Measurements from ENCODE around the gene CCNQ.

CCNQ gene

GRCh38 chrX:153637121-153638040 is 38.4 kb upstream of the CCNQ start:
- no peak for DNase-seq

- no peak for DNase-seq
These were observed 37.8 kb upstream of the CCNQ start for GRCh38 chrX:153636716-153637115.

GRCh38 chrX:153635788-153636668 is 37.1 kb upstream of the CCNQ start:
- no peak for DNase-seq

- DNase-seq: no peak
These were observed 36.4 kb upstream of the CCNQ start for GRCh38 chrX:153635388-153635787.

GRCh38 chrX:153634832-153635231 is 35.9 kb upstream of the CCNQ start:
- no peak for DNase-seq

DNA sequence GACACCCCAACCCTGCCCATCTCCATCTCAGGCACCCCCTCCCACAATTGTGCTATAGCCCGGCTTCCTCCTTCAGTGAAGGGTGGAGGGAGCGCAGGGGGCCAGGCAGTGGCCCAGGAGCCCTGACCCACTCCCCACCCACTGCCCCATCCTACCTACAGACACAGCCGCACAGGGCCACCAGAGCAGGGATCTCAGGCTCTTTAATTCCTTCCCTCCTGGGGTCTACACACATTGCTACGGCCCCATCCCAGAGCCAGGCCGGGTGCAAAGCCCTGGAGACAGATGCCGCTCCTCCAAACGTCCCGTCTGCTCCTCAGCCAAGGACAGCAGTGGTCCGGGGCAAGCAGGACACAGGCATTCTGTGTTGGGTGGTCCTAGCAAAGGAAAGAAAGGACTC is 35.3 kb upstream of the CCNQ start:
- DNase-seq: no peak

GRCh38 chrX:153633607-153634180 is 34.8 kb upstream of the CCNQ start:
- no peak for DNase-seq

DNA sequence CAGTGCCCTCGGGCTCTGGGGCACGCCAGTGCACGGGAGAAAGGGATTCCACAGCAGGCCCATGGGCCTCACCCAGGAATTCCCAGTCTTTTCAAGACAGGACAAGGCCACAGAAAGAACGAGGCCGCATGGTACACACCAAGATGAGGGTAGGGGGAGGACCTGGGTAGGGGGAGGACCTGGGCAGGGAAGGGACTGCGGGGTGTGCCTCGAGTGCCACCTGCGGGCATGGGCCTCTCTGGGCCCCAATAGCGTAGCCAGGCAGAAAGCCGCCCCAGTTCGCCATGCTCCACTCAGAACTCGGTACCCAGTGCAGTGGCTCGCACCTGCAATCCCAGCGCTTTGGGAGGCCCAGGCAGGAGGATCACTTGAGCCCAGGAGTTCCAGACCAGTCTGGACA is 34.1 kb upstream of the CCNQ start:
- no peak for DNase-seq

DNA sequence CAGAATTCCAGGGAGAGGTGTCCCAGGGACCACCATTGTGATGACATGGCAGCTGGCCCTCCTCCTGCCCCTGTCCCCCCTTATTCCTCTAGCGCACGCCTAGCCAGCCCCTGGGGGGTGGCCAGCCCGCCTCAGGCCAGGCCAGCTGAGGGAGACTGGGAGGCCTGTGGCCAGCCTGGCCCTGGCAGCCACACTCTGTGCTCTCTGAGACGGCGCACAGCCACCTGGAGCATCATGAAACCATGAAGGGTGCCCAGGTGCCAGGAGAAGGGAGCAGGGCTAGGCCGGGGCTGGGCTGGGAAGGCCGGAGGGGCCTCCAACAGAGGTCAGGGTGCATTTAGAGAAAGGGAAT is 33.6 kb upstream of the CCNQ start:
- DNase-seq: no peak

DNA sequence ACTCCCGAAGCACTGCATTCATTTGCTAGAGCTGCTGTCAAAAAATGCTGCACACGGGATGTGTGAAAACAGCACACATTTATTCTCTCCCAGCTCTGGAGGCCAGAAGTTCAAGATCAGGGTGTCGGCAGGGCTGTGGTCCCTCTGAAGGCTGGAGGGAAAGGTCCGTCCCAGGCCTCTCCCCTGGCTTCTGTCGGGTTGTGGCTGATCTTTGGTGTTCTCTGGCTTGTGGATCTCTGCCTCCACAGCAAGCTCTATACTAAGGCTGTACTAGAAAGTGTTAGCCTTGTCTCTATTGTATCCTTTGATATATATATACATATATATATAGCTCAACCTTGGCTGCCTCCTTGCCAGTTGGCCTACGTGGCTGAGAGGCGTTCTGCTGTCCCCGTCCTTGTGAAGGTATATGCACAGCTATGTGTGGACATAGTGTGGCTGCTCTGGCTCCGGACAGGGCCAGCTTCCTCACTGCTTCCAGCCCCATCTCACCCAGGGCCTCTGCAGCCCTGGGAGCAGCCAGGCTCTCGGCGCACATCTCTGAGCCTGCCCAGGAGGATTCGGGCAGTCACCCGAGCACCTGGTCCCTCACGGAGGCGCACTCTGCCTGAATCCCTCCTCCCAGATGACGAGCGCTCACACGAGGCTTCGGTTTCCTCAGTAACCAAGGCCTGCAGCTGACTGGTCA is 33.1 kb upstream of the CCNQ start:
- no peak for DNase-seq

DNA sequence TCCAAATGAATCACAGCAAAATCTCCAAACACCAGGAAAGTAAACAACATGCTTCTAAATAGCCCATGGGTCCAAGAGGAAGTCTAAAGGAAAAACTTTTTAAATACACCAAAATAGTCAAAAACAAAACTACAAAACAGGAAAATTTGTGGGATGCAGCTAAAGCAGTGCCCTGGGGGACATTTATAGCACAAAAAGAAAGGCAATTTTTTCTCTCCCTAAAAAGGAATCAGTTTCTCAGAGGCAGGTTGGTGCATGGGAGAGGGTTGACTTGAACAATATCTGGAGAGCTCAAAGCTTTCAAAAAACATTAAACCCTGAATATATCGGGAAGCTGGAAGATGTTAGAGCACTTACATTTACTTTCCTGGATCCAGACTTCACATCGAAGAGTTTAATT is 32.4 kb upstream of the CCNQ start:
- no peak for DNase-seq

GRCh38 chrX:153628665-153629064 is 29.7 kb upstream of the CCNQ start:
- DNase-seq: no peak

- no peak for DNase-seq
These were observed 29.2 kb upstream of the CCNQ start for GRCh38 chrX:153628129-153628528.

DNA sequence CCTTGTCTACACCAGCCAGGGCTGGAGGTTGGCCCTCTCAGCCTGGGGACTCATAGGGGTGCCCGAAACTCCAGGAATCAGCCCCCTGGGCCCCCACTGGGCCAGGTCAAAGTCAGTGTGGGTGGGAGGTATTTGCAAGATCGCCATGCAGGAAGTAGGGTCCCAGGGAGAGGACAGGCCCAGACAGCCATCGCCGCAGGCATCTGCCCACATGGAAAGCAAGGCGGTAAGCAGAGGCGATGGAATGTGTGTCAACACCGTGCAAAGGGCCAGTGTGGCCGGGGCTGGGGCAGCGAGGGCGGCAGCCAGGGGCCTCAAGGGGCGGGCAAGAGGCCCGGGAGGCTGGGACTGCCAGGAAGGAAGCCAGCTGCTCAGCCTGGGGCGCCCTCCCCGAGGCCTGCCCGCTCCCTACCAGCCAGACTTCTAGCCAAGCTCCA is 28.8 kb upstream of the CCNQ start:
- no peak for DNase-seq

- no peak for DNase-seq
These were observed 28.1 kb upstream of the CCNQ start for GRCh38 chrX:153626863-153627674.

- no peak for DNase-seq
These were observed 27.2 kb upstream of the CCNQ start for GRCh38 chrX:153626025-153626633.

DNA sequence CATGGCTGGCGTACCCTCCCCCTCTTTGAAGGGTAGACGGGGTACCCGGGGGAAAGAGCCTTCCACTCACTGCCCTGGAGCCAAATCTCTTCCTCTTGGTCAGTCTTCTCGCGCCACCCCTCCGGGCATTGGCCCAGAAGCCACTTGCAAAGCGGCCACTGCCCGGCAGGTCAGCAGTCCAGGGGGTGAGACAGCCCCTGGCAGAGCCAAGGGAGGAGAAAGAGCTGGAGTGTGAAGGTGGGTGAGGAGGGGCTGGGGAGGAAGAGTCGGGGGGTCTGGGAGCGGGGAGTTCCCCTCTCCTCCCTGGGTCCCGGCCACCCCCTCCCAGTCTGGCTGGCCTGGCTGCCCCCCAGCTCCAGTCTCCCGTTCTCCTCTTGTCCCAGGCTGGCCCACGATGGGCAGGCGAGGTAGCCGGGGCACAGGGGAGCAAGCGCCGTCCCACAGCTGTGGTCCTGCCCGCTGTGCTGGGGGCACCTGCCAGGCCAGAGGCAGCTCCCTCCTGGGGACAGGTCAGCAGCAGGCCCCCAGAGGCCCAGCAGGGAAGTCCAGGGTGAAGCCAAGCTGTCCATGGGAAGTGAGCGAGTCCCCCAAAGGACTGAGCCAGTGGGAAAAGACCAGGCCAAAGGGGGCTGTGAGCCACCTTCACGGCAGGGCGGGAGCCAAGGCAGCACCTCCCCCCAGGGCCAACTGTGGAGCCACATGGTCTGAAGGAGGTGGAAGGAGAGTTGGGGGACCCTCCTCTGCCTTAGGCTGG is 26.5 kb upstream of the CCNQ start:
- DNase-seq: no peak

DNA sequence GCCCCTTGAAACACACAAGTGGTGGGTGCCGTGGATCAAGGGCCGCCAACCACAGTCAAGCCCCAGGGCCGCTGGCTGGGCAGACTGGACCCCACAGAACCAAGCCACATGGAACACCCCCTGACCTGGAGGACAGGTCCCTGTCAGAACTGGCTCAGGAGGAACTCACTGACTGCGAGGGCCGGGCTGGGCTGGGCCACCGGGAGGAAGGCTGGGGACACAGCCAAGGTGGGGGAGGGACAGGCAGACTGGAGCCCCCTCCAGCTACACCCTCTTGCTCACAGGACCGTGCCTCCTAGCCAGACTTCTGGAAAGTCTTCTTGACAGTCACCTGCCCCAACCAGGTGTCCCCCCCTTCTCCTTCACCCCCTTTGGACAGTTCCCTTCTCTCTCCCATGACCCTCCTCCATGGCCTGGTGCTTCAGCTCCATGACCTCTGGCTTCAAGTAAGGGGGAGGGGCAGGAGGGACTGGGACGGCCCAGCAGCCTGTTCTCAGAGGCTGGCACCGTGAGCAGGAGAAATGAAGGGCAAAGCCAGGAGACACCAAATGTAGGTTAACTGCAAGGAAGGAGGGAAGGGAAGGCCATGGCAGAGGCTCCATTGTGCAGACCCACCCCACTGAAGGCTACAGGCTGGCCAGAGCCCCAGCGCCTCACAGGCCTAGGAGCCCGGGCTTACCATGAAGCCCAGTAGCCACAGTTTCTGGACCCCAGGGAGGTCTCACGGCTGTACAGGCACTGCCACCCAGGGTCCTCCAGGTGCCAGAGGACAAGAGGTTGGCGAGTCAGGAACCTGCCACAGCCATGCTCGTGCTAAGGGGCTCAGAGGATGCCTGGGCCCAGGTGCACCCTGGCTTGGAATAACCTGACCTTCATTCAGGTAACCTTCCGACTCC is 25.5 kb upstream of the CCNQ start:
- DNase-seq: no peak

DNA sequence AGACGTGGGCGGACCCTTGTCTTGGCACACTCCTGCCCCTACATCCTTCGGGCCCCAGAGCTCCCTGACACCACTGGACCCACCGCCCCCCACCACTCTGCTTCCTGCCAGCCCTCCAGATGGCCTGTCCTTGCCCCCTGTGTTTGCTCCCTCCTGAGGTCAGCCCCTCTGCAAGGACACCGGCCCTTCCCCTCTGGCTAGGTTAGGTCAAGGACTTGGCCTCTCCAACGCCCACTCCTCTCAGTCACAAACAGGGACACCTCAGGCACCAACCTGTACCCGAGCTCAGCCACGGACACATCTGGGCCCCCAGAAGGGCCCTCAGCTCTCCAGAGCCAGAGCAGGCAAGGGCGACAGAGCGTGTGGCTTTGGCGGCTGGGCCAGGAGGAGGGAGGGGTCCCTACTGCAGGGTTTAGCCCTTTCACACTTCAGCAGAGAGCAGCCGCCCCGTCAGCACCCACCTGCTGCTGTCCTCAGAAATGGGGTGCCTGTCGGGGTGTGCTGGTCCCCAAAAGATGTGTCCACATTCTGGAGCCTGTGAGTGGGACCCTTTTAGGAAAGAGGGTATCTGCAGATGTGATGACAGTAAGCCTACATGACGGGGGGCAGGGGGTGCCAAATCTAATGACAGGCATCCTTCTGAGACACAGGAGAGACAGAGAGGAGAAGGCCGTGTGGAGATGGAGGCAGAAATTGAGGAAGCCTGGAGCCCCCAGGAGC is 24.5 kb upstream of the CCNQ start:
- DNase-seq: no peak
